ENCODE results near the gene ERBB4.

DNA sequence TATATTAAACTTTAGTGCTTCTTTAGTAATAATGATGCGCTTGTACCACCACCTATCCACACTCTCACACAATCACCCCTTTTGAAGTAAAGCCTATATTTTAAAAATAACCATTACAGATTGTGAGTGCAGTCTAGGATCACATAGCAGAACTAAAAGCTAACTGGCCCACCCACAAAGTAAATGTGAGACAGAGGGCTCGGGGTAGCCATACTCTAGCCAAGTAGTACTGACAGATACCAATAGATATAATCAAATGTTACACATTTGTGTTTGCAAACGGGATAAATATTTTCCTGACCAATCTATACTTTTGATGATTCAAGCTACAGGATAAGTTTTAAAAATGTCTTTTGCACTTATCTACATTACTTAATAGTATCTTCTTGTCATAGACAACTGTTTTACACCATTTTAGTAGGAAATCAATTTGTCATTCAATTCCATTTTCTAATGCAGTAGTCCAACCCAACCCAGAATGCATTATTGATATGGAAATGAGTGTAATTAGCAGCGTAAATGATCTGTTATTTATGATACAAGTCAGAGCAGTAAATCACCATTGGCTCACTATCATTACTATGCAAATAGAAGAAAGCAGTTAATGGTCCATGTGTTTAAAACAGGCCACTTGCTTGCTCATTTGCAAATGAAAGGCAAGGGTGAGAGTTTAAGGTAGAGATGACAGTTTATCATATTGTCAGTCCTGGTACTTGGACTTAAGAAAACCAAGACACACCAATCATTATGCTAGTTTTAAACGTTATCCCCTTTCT, 111.8 kb downstream of the ERBB4 start:
- TF ChIP-seq, protein P1, sequence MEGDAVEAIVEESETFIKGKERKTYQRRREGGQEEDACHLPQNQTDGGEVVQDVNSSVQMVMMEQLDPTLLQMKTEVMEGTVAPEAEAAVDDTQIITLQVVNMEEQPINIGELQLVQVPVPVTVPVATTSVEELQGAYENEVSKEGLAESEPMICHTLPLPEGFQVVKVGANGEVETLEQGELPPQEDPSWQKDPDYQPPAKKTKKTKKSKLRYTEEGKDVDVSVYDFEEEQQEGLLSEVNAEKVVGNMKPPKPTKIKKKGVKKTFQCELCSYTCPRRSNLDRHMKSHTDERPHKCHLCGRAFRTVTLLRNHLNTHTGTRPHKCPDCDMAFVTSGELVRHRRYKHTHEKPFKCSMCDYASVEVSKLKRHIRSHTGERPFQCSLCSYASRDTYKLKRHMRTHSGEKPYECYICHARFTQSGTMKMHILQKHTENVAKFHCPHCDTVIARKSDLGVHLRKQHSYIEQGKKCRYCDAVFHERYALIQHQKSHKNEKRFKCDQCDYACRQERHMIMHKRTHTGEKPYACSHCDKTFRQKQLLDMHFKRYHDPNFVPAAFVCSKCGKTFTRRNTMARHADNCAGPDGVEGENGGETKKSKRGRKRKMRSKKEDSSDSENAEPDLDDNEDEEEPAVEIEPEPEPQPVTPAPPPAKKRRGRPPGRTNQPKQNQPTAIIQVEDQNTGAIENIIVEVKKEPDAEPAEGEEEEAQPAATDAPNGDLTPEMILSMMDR (IDR thresholded peaks at IDR 0.05; ENCODE audit: low read depth, low read length, poor library complexity, severe bottlenecking) = no peak
- TF ChIP-seq EZH2phosphoT487 (IDR thresholded peaks at IDR 0.05; ENCODE audit: borderline replicate concordance, low read length) = no peak

Data from DOHH2 (cell line).